H1 (cell line): ENCODE results near the gene ATP8B3. TPM values are rescaled to one million over a fixed set of nuclear protein-coding genes. Genes with fewer than 3 reads are reported as not detected.

Experiments
- CHD1 ChIP-seq: IDR thresholded peaks from 2 replicates; pipeline ENCODE4 v1.6.1; 2012; ENCODE audit warnings: low read depth, low read length, improper control_type of control experiment
- FOSL1 ChIP-seq: IDR thresholded peaks from 2 replicates; pipeline ENCODE4 v1.6.1; 2011; ENCODE audit warnings: mild to moderate bottlenecking, low read depth, low read length, moderate library complexity; ENCODE audit not compliant: insufficient read depth
- POLR2A ChIP-seq, 2 experiments: IDR thresholded peaks; 1 replicate in 1 of 2; 2 replicates in 1 of 2; pipeline ENCODE4 v1.6.1; 2011; ENCODE audit warnings: low read depth in 2 of 2, low read length in 2 of 2, mild to moderate bottlenecking in 2 of 2; ENCODE audit errors: control extremely low read depth in 1 of 2
- polyA plus RNA-seq, 7 experiments: library from polyadenylated mRNA; depleted of rRNA in 3 of 7; stranded (reverse) in 5 of 7; unstranded in 2 of 7; fragments of >200 nt in 5 of 7; fragments of 200-250 nt in 2 of 7; gene quantifications; 1 replicate in 5 of 7; 2 replicates in 1 of 7; 4 replicates in 1 of 7; pipeline versions ENCODE4 v1.2.1 to v1.2.3, GENCODE V29; 2011 to 2013; ENCODE audit warnings: missing spikeins in 2 of 7, mixed read lengths in 2 of 7
- total RNA-seq: library from RNA; stranded (reverse); fragmentation: NEBNext Ultra II Directional; extraction: Animal tissue kit (Norgen Biotek cat#: 25700); gene quantifications from 2 replicates; pipeline ENCODE4 v1.2.1, GENCODE V29; 2021
- TF ChIP-seq, protein P1 (sequence below): IDR thresholded peaks from 2 replicates; pipeline ENCODE4 v1.6.1; 2012; ENCODE audit warnings: low read length, inconsistent platforms
- TF ChIP-seq, protein P2 (sequence below): IDR thresholded peaks from 2 replicates; pipeline ENCODE4 v1.6.1; 2012; ENCODE audit warnings: inconsistent platforms
- TF ChIP-seq, protein P3 (sequence below): fragments of 300-600 bp; sonication (generic); IDR thresholded peaks from 2 replicates; pipeline ENCODE4 v1.7.1; 2012; ENCODE audit warnings: low read length, moderate library complexity, mild to moderate bottlenecking, inconsistent platforms; ENCODE audit not compliant: insufficient replicate concordance

The ATP8B3 gene
- total and polyA plus RNA-seq, 2 of the 8 experiments (the other 6 are each of a cell fraction or from before 2014, with no cell fraction given), result 4.1 to 9.3 TPM

DNA sequence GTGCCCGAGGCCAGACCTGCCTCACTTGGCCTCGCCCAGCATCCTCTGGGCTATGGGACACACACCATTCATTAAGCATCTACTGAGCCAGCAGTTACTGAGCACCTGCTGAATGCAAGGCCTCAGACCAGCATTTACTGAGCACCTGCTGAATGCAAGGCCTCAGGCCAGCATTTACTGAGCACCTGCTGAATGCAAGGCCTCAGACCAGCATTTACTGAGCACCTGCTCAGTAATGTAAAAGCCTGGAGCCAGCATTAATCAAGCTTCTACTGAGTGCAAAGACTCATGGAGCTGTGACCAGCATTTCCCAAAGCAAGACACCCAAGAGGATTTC is 3.7 kb downstream of the ATP8B3 start (continued):
- TF ChIP-seq, protein P1, sequence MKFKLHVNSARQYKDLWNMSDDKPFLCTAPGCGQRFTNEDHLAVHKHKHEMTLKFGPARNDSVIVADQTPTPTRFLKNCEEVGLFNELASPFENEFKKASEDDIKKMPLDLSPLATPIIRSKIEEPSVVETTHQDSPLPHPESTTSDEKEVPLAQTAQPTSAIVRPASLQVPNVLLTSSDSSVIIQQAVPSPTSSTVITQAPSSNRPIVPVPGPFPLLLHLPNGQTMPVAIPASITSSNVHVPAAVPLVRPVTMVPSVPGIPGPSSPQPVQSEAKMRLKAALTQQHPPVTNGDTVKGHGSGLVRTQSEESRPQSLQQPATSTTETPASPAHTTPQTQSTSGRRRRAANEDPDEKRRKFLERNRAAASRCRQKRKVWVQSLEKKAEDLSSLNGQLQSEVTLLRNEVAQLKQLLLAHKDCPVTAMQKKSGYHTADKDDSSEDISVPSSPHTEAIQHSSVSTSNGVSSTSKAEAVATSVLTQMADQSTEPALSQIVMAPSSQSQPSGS, result no peak
- TF ChIP-seq, protein P2, sequence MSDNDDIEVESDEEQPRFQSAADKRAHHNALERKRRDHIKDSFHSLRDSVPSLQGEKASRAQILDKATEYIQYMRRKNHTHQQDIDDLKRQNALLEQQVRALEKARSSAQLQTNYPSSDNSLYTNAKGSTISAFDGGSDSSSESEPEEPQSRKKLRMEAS, result no peak
- TF ChIP-seq FOSL1, result no peak
- TF ChIP-seq, protein P3, sequence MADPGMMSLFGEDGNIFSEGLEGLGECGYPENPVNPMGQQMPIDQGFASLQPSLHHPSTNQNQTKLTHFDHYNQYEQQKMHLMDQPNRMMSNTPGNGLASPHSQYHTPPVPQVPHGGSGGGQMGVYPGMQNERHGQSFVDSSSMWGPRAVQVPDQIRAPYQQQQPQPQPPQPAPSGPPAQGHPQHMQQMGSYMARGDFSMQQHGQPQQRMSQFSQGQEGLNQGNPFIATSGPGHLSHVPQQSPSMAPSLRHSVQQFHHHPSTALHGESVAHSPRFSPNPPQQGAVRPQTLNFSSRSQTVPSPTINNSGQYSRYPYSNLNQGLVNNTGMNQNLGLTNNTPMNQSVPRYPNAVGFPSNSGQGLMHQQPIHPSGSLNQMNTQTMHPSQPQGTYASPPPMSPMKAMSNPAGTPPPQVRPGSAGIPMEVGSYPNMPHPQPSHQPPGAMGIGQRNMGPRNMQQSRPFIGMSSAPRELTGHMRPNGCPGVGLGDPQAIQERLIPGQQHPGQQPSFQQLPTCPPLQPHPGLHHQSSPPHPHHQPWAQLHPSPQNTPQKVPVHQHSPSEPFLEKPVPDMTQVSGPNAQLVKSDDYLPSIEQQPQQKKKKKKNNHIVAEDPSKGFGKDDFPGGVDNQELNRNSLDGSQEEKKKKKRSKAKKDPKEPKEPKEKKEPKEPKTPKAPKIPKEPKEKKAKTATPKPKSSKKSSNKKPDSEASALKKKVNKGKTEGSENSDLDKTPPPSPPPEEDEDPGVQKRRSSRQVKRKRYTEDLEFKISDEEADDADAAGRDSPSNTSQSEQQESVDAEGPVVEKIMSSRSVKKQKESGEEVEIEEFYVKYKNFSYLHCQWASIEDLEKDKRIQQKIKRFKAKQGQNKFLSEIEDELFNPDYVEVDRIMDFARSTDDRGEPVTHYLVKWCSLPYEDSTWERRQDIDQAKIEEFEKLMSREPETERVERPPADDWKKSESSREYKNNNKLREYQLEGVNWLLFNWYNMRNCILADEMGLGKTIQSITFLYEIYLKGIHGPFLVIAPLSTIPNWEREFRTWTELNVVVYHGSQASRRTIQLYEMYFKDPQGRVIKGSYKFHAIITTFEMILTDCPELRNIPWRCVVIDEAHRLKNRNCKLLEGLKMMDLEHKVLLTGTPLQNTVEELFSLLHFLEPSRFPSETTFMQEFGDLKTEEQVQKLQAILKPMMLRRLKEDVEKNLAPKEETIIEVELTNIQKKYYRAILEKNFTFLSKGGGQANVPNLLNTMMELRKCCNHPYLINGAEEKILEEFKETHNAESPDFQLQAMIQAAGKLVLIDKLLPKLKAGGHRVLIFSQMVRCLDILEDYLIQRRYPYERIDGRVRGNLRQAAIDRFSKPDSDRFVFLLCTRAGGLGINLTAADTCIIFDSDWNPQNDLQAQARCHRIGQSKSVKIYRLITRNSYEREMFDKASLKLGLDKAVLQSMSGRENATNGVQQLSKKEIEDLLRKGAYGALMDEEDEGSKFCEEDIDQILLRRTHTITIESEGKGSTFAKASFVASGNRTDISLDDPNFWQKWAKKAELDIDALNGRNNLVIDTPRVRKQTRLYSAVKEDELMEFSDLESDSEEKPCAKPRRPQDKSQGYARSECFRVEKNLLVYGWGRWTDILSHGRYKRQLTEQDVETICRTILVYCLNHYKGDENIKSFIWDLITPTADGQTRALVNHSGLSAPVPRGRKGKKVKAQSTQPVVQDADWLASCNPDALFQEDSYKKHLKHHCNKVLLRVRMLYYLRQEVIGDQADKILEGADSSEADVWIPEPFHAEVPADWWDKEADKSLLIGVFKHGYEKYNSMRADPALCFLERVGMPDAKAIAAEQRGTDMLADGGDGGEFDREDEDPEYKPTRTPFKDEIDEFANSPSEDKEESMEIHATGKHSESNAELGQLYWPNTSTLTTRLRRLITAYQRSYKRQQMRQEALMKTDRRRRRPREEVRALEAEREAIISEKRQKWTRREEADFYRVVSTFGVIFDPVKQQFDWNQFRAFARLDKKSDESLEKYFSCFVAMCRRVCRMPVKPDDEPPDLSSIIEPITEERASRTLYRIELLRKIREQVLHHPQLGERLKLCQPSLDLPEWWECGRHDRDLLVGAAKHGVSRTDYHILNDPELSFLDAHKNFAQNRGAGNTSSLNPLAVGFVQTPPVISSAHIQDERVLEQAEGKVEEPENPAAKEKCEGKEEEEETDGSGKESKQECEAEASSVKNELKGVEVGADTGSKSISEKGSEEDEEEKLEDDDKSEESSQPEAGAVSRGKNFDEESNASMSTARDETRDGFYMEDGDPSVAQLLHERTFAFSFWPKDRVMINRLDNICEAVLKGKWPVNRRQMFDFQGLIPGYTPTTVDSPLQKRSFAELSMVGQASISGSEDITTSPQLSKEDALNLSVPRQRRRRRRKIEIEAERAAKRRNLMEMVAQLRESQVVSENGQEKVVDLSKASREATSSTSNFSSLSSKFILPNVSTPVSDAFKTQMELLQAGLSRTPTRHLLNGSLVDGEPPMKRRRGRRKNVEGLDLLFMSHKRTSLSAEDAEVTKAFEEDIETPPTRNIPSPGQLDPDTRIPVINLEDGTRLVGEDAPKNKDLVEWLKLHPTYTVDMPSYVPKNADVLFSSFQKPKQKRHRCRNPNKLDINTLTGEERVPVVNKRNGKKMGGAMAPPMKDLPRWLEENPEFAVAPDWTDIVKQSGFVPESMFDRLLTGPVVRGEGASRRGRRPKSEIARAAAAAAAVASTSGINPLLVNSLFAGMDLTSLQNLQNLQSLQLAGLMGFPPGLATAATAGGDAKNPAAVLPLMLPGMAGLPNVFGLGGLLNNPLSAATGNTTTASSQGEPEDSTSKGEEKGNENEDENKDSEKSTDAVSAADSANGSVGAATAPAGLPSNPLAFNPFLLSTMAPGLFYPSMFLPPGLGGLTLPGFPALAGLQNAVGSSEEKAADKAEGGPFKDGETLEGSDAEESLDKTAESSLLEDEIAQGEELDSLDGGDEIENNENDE, result no peak
- no peak for TF ChIP-seq POLR2A (IDR thresholded peaks at IDR 0.05; ENCODE audit: control extremely low read depth in 1 of 2, low read depth in 2 of 2, low read length in 2 of 2)
- no peak for TF ChIP-seq CHD1
- TF ChIP-seq, all 59 proteins: peak for 0
